SK-N-MC (cell line): Measurements from ENCODE around the gene CELF2.

ENCODE experiments used
- DNase-seq: peaks from one replicate; pipeline ENCODE4 v3.0.0-alpha.2; 2011; ENCODE audit warnings: low read depth, low spot score
- H3K27ac ChIP-seq: fragments of 200-600 bp; sonication (generic); 2 replicates; pipeline ENCODE4 v1.5.1; 2016; ENCODE audit warnings: mixed run types
- H3K36me3 ChIP-seq: fragments of 200-600 bp; sonication (generic); 2 replicates; pipeline ENCODE4 v1.6.1; 2017; ENCODE audit warnings: antibody characterized with exemption, low read length, mixed read lengths; ENCODE audit not compliant: insufficient read depth
- H3K4me3 ChIP-seq: fragments of 200-600 bp; sonication (generic); 2 replicates; pipeline ENCODE4 v1.5.1; 2016
- H3K9ac ChIP-seq: fragments of 200-600 bp; sonication (generic); 2 replicates; pipeline ENCODE4 v1.8.0; 2017; ENCODE audit warnings: mixed run types, mixed read lengths; ENCODE audit not compliant: insufficient read length
- H3K9me3 ChIP-seq: fragments of 200-600 bp; sonication (generic); 2 replicates; pipeline ENCODE4 v1.6.1; 2017; ENCODE audit warnings: low read depth, mild to moderate bottlenecking, antibody characterized with exemption, low read length, moderate library complexity, mixed read lengths
- EZH2 ChIP-seq: fragments of 200-600 bp; sonication (generic); IDR thresholded peaks from one replicate; pipeline ENCODE4 v1.6.1; 2017; ENCODE audit warnings: antibody characterized with exemption
- FOXP2 ChIP-seq: optimal IDR thresholded peaks from 2 replicates; pipeline ENCODE3; 2011; ENCODE audit warnings: mild to moderate bottlenecking, moderate library complexity; ENCODE audit not compliant: insufficient read depth; ENCODE audit errors: extremely low read length, control extremely low read depth
- POLR2AphosphoS5 ChIP-seq: IDR thresholded peaks from 2 replicates; pipeline ENCODE4 v1.6.1; 2012; ENCODE audit warnings: mild to moderate bottlenecking, low read depth, low read length, borderline replicate concordance

CELF2 gene

GRCh38 chr10:11303361-11304170, 285.9 kb downstream of the CELF2 start:
- H3K4me3 ChIP-seq, result no peak overlapping the region
- TF ChIP-seq FOXP2 (no peak), POLR2AphosphoS5 (no peak), EZH2 (no peak)
- no peak overlapping the region for H3K27ac ChIP-seq
- no peaks in the 10 kb centered on the region for H3K9me3 ChIP-seq
- DNase-seq, result no peak
- H3K9ac ChIP-seq, result no peak overlapping the region
- no peaks in the 10 kb centered on the region for H3K36me3 ChIP-seq

- H3K9ac ChIP-seq, result no peak overlapping the region
- no peak overlapping the region for H3K4me3 ChIP-seq
- no peak for DNase-seq
- no peaks in the 10 kb centered on the region for H3K36me3 ChIP-seq
- H3K27ac ChIP-seq, result no peak overlapping the region
- TF ChIP-seq POLR2AphosphoS5 (no peak), FOXP2 (no peak), EZH2 (no peak)
- no peaks in the 10 kb centered on the region for H3K9me3 ChIP-seq
These were observed 287.4 kb downstream of the CELF2 start for GRCh38 chr10:11304906-11305585.

GRCh38 chr10:11305825-11306593, 288.3 kb downstream of the CELF2 start:
- Histone ChIP-seq H3K27ac (no peak overlapping the region), H3K36me3 (no peaks in the 10 kb centered on the region), H3K9me3 (no peaks in the 10 kb centered on the region), H3K9ac (no peak overlapping the region), H3K4me3 (no peak overlapping the region)
- no peak for DNase-seq
- TF ChIP-seq FOXP2 (no peak), POLR2AphosphoS5 (no peak), EZH2 (no peak)

GRCh38 chr10:11307004-11307403, 289.3 kb downstream of the CELF2 start:
- no peak overlapping the region for H3K27ac ChIP-seq
- H3K36me3 ChIP-seq, result no peaks in the 10 kb centered on the region
- H3K9me3 ChIP-seq, result no peaks in the 10 kb centered on the region
- TF ChIP-seq FOXP2 (no peak), POLR2AphosphoS5 (no peak), EZH2 (no peak)
- DNase-seq, result no peak
- no peak overlapping the region for H3K4me3 ChIP-seq
- no peak overlapping the region for H3K9ac ChIP-seq

- no peak for DNase-seq
- Histone ChIP-seq H3K36me3 (no peaks in the 10 kb centered on the region), H3K9ac (no peak overlapping the region), H3K9me3 (no peaks in the 10 kb centered on the region), H3K27ac (no peak overlapping the region), H3K4me3 (no peak overlapping the region)
- TF ChIP-seq POLR2AphosphoS5 (no peak), FOXP2 (no peak), EZH2 (no peak)
These were observed 290.3 kb downstream of the CELF2 start for GRCh38 chr10:11307937-11308336.

- no peaks in the 10 kb centered on the region for H3K9me3 ChIP-seq
- no peaks in the 10 kb centered on the region for H3K36me3 ChIP-seq
- TF ChIP-seq POLR2AphosphoS5 (no peak), EZH2 (no peak), FOXP2 (no peak)
- no peak for DNase-seq
- H3K4me3 ChIP-seq, result no peak overlapping the region
- H3K27ac ChIP-seq, result no peak overlapping the region
- no peak overlapping the region for H3K9ac ChIP-seq
These were observed 293.4 kb downstream of the CELF2 start for GRCh38 chr10:11311027-11311426.

GRCh38 chr10:11313463-11313862, 295.8 kb downstream of the CELF2 start:
- Histone ChIP-seq H3K9me3 (no peaks in the 10 kb centered on the region), H3K9ac (no peak overlapping the region), H3K4me3 (no peak overlapping the region), H3K27ac (no peak overlapping the region), H3K36me3 (no peaks in the 10 kb centered on the region)
- no peak for DNase-seq
- TF ChIP-seq FOXP2 (no peak), EZH2 (no peak), POLR2AphosphoS5 (no peak)

- TF ChIP-seq EZH2 (no peak), POLR2AphosphoS5 (no peak), FOXP2 (no peak)
- Histone ChIP-seq H3K4me3 (no peak overlapping the region), H3K9me3 (no peaks in the 10 kb centered on the region), H3K36me3 (no peaks in the 10 kb centered on the region), H3K9ac (no peak overlapping the region), H3K27ac (no peak overlapping the region)
- no peak for DNase-seq
These were observed 300.4 kb downstream of the CELF2 start for GRCh38 chr10:11317936-11318670.
